Measurements from ENCODE around the gene CHRM4. TPM values are rescaled to one million over a fixed set of nuclear protein-coding genes. Genes with fewer than 3 reads are reported as not detected.
"Not testable (repeated sequence)": the region's sequence is repeated elsewhere in the genome, so short reads cannot be mapped to it uniquely, and the experiment has no call there.

CHRM4 gene
- total RNA-seq, 1 donor from 2014 or later, result 0.27 TPM

DNA sequence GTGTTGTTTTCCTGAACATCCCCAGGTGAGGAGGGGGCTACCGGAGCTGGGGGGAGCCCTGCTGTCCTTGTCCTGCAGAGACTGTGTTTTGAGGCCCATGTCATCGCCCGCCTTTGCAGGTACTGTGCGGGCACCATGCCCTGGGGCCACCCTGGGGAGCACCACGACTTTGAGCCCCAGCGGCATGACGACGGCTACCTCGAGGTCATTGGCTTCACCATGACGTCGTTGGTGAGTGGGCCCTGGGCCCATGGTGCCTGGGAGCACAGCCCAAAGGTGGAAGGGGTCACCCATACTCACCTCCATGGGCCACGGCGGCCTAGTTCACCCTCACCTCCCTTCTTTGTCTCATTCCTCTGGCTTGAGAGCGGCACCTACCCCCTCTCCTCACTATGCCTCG is 16.8 kb downstream of the CHRM4 start:
- Histone ChIP-seq H3K4me1 (ENCODE audit: insufficient read depth, low read length) (no peaks in the 10 kb centered on the region), H3K79me2 (ENCODE audit: insufficient read depth, low read length) (no peaks in the 10 kb centered on the region), H3K4me3 (ENCODE audit: insufficient read depth, low read depth, low read length) (no peak overlapping the region), H3K27ac (ENCODE audit: low read depth, low read length) (no peak overlapping the region), H3K27me3 (ENCODE audit: insufficient read depth, low read length) (no peaks in the 10 kb centered on the region), H4K20me1 (ENCODE audit: insufficient read depth, low read length) (peaks cover 4% of the 10 kb centered on the region), H2AFZ (ENCODE audit: low read depth, low read length) (no peak overlapping the region), H3K4me2 (ENCODE audit: low read length) (no peak overlapping the region), H3K9ac (ENCODE audit: low read length) (no peak overlapping the region), H3K9me3 (ENCODE audit: insufficient read depth, low read depth, low read length) (no peaks in the 10 kb centered on the region), H3K36me3 (ENCODE audit: insufficient read depth, low read length) (no peaks in the 10 kb centered on the region)
- Mint-ChIP-seq H3K9me3 (ENCODE audit: unreplicated experiment) (no peaks in the 10 kb centered on the region), H3K36me3 (ENCODE audit: low read depth, unreplicated experiment) (peaks cover 15% of the 10 kb centered on the region), H3K4me3 (ENCODE audit: unreplicated experiment) (no peak overlapping the region), H3K27ac (ENCODE audit: unreplicated experiment) (no peak overlapping the region), H3K4me1 (ENCODE audit: low read depth, unreplicated experiment) (no peaks in the 10 kb centered on the region), H3K27me3 (ENCODE audit: low read depth, unreplicated experiment) (no peaks in the 10 kb centered on the region)
- no peak for FAIRE-seq
- DNase-seq (ENCODE audit: low read depth), result no peak
- TF ChIP-seq, protein P1, sequence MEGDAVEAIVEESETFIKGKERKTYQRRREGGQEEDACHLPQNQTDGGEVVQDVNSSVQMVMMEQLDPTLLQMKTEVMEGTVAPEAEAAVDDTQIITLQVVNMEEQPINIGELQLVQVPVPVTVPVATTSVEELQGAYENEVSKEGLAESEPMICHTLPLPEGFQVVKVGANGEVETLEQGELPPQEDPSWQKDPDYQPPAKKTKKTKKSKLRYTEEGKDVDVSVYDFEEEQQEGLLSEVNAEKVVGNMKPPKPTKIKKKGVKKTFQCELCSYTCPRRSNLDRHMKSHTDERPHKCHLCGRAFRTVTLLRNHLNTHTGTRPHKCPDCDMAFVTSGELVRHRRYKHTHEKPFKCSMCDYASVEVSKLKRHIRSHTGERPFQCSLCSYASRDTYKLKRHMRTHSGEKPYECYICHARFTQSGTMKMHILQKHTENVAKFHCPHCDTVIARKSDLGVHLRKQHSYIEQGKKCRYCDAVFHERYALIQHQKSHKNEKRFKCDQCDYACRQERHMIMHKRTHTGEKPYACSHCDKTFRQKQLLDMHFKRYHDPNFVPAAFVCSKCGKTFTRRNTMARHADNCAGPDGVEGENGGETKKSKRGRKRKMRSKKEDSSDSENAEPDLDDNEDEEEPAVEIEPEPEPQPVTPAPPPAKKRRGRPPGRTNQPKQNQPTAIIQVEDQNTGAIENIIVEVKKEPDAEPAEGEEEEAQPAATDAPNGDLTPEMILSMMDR (IDR thresholded peaks at IDR 0.05; ENCODE audit: insufficient read depth, low read depth, low read length), result no peak
- no peak for TF ChIP-seq EZH2 (IDR thresholded peaks at IDR 0.05; ENCODE audit: insufficient read depth, low read length)

DNA sequence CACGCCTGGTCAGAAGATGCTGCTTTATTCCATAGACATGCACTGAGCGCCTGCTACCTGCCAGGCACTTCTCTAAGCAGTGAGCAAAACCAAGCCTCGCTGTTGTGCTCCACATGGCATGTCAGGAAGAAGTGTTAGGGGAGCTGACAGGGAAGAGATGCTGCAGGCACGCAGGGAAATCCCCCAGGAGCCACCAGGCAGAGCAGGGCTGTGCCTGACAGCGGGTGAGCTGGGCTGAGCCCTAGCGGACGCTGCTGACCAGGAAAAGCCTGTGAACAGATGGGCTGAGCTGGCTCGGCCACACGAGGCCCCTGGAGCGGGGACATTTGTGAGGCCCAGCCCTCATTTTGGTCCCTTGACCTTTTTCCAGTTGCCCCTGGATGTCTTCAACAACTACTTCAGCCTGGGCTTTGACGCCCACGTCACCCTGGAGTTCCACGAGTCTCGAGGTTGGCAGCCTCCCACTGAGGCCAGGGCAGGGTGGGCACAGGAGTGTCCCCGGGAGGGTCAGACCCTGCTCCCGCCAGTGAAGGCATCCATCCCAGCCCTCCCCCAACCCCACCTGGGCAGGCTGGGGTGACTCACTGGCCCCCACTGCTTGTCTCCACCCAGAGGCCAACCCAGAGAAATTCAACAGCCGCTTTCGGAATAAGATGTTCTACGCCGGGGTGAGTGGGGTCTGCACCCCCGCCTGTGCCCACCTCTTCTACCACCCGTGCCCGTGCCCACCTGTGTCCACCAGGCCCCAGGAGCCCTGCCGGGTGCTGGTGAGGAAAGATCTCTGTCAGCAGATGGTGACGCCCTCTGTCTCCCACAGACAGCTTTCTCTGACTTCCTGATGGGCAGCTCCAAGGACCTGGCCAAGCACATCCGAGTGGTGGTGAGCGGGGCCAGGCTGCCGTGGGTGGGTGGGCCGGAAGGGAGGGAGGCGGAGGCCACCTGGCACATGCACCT is 17.5 kb downstream of the CHRM4 start:
- Histone ChIP-seq H3K27me3 (ENCODE audit: insufficient read depth, low read length) (no peaks in the 10 kb centered on the region), H2AFZ (ENCODE audit: low read depth, low read length) (no peak overlapping the region), H3K9ac (ENCODE audit: low read length) (no peak overlapping the region), H4K20me1 (ENCODE audit: insufficient read depth, low read length) (peaks cover 9% of the 10 kb centered on the region), H3K36me3 (ENCODE audit: insufficient read depth, low read length) (no peaks in the 10 kb centered on the region), H3K4me3 (ENCODE audit: insufficient read depth, low read depth, low read length) (no peak overlapping the region), H3K4me2 (ENCODE audit: low read length) (no peak overlapping the region), H3K27ac (ENCODE audit: low read depth, low read length) (no peak overlapping the region), H3K4me1 (ENCODE audit: insufficient read depth, low read length) (peaks cover 3% of the 10 kb centered on the region), H3K79me2 (ENCODE audit: insufficient read depth, low read length) (no peaks in the 10 kb centered on the region), H3K9me3 (ENCODE audit: insufficient read depth, low read depth, low read length) (no peaks in the 10 kb centered on the region)
- H3K4me3 Mint-ChIP-seq (ENCODE audit: unreplicated experiment), result no peak overlapping the region
- H3K9me3 Mint-ChIP-seq (ENCODE audit: unreplicated experiment), result no peaks in the 10 kb centered on the region
- H3K36me3 Mint-ChIP-seq (ENCODE audit: low read depth, unreplicated experiment), result peaks cover 19% of the 10 kb centered on the region
- no peak for DNase-seq (ENCODE audit: low read depth)
- H3K4me1 Mint-ChIP-seq (ENCODE audit: low read depth, unreplicated experiment), result no peaks in the 10 kb centered on the region
- TF ChIP-seq, protein P1 (IDR thresholded peaks at IDR 0.05; ENCODE audit: insufficient read depth, low read depth, low read length), result no peak
- TF ChIP-seq EZH2 (IDR thresholded peaks at IDR 0.05; ENCODE audit: insufficient read depth, low read length), result no peak
- no peak overlapping the region for H3K27ac Mint-ChIP-seq (ENCODE audit: unreplicated experiment)
- H3K27me3 Mint-ChIP-seq (ENCODE audit: low read depth, unreplicated experiment), result no peaks in the 10 kb centered on the region
- FAIRE-seq, result no peak

DNA sequence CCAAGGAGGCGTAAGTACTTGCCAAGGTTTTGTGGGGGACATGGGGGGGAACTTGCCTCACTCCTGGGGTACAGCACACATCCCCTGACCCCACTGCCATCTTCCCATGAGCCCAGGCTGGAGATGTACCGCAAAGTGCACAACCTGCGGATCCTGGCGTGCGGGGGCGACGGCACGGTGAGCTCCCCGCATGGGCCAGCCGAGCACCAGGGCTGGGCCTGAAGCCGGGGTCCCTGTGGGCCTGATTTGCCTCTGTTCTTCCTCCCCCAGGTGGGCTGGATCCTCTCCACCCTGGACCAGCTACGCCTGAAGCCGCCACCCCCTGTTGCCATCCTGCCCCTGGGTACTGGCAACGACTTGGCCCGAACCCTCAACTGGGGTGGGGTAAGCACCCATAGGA is 19.1 kb downstream of the CHRM4 start:
- peak overlapping the region; percentile 62 for H3K27ac Mint-ChIP-seq (ENCODE audit: unreplicated experiment)

More for the DNA sequence above, 19.1 kb downstream of the CHRM4 start:
- not testable (repeated sequence) for H3K27ac ChIP-seq (ENCODE audit: low read depth, low read length); H3K4me3 ChIP-seq (ENCODE audit: insufficient read depth, low read depth, low read length); H3K4me2 ChIP-seq (ENCODE audit: low read length); H3K4me1 ChIP-seq (ENCODE audit: insufficient read depth, low read length); H3K27me3 Mint-ChIP-seq (ENCODE audit: low read depth, unreplicated experiment); H3K79me2 ChIP-seq (ENCODE audit: insufficient read depth, low read length); H3K27me3 ChIP-seq (ENCODE audit: insufficient read depth, low read length); H3K9me3 ChIP-seq (ENCODE audit: insufficient read depth, low read depth, low read length); H2AFZ ChIP-seq (ENCODE audit: low read depth, low read length); H3K36me3 ChIP-seq (ENCODE audit: insufficient read depth, low read length); H3K9ac ChIP-seq (ENCODE audit: low read length); FAIRE-seq; H3K4me1 Mint-ChIP-seq (ENCODE audit: low read depth, unreplicated experiment); H3K9me3 Mint-ChIP-seq (ENCODE audit: unreplicated experiment); DNase-seq (ENCODE audit: low read depth); H3K4me3 Mint-ChIP-seq (ENCODE audit: unreplicated experiment)
- peaks cover 22% of the 10 kb centered on the region for H4K20me1 ChIP-seq (ENCODE audit: insufficient read depth, low read length)
- H3K36me3 Mint-ChIP-seq (ENCODE audit: low read depth, unreplicated experiment), result peaks cover 14% of the 10 kb centered on the region
